ENCODE data around the gene CELF2.
"Not testable (repeated sequence)": the region's sequence is repeated elsewhere in the genome, so short reads cannot be mapped to it uniquely, and the experiment has no call there.

Gene CELF2

GRCh38 chr10:11097686-11098085, 80.0 kb downstream of the CELF2 start:
- DNase-seq (ENCODE audit: low read depth): no peak

GRCh38 chr10:11098666-11099065, 81.0 kb downstream of the CELF2 start:
- no peak for DNase-seq (ENCODE audit: low read depth)

- no peak for DNase-seq (ENCODE audit: low read depth)
These were observed 87.4 kb downstream of the CELF2 start for GRCh38 chr10:11104772-11105675.

DNA sequence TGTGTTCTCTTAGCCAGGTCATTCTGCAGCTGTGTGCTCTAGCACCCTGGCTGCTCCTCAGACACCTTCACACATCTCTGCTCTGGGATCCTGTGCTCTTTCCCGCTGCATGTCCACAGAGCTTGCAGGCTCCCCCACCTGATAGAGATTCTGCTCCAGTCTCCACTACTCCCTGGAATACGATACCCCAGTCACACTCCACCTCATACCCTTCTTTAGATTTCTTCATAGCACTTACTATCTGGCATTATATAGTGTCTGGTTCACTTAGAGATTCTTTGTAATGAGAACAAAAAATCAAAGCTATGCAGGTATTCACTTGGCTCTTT, 88.0 kb downstream of the CELF2 start:
- DNase-seq (ENCODE audit: low read depth): no peak

DNA sequence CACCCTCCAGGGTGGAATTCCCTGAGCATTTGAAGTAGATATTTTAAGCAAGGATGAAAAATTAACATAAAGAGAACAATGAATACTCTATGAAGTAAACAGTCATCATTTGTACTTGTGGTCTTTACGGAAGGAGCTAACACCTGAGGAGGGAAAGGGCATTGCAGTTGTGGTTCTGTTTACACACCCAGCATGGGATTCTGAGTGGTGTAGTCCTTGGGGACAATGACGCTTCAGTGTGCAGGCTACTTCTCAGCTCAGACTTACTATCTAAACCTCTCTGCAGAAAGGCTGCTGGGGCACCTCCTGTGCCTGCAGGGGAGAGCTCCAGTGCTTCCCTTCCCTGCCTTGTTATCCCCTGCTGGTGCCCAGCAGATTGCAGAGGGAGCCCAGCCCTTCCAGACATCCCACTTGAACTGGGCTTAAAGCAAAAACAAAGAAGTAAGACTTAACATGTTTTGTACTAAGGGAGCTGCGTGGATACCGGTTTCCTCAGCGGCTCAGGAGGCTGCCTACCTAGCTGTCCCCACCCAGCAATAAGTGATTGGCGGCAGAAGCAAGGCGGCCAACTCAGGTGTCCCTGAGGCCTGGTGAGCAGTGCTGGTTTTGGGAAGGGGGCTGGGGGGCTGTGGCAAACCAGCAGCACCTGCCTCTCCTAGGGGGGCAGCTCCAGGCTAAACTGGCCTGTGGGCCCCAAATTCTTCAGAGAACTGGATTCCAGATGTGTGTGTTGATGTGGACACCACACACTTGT, 89.1 kb downstream of the CELF2 start:
- DNase-seq (ENCODE audit: low read depth): no peak

GRCh38 chr10:11107948-11108347, 90.3 kb downstream of the CELF2 start:
- no peak for DNase-seq (ENCODE audit: low read depth)

GRCh38 chr10:11108356-11108755, 90.7 kb downstream of the CELF2 start:
- DNase-seq (ENCODE audit: low read depth): no peak

- no peak for DNase-seq (ENCODE audit: low read depth)
These were observed 91.9 kb downstream of the CELF2 start for GRCh38 chr10:11109590-11109989.

DNA sequence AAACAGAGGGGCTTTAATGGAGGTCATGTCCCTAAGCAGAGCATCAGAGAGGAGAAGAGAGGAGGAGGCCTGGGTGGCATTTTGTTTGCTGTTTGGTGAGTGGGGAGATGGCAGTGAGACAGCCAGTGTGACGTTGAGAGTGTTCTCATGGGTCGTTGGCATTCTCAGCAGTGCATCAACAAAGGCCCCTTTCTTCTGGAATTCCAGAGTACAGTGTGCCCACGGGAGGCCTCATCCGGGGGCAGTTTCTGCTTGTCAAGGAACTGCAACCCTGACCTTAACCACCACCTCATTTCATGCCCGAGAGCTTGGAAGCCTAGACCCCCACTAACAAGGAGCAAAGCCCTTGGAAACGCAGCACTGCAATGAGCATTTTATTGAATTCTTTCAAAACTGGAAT, 92.9 kb downstream of the CELF2 start:
- DNase-seq (ENCODE audit: low read depth): no peak

DNA sequence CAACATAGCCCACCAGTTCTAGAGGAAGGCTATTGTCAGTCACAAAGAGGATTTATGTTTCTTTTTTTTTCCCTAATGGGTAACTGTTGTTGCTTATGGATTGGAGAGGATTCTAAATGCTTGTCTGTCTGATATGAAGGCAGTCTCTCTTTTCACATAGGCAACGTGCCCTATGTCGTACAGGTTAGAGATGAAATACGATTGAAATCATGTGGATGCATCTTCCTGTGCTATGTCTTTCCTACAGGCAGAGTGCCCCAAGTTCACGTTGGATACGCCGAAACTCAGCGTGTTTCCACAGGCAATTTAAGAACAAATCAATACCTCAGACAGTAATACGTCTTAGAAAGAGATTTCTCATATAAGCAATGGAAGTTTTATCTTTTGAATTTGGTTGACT, 93.8 kb downstream of the CELF2 start:
- no peak for DNase-seq (ENCODE audit: low read depth)

GRCh38 chr10:11112718-11113117, 95.0 kb downstream of the CELF2 start:
- no peak for DNase-seq (ENCODE audit: low read depth)

DNA sequence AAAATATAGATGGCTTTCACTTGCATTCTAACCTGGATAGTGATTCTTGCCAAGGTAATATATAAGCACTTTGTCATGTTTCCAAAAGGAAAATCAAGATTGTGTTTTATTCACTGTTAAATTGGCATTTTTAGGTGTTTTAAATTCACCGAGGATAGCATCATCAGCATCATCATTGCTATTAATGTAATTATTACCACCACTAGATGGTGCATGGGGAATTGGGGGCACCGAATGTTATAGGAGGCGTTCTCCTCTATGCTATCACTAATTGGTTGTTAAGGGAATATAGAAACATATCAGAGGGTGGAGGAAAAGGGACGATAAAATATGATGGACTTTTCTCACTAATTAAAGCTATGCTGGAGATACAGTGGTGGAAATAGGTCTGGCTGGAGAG, 95.5 kb downstream of the CELF2 start:
- no peak for DNase-seq (ENCODE audit: low read depth)

GRCh38 chr10:11114269-11114668, 96.6 kb downstream of the CELF2 start:
- DNase-seq (ENCODE audit: low read depth): no peak

GRCh38 chr10:11115337-11115736, 97.7 kb downstream of the CELF2 start:
- no peak for DNase-seq (ENCODE audit: low read depth)

DNA sequence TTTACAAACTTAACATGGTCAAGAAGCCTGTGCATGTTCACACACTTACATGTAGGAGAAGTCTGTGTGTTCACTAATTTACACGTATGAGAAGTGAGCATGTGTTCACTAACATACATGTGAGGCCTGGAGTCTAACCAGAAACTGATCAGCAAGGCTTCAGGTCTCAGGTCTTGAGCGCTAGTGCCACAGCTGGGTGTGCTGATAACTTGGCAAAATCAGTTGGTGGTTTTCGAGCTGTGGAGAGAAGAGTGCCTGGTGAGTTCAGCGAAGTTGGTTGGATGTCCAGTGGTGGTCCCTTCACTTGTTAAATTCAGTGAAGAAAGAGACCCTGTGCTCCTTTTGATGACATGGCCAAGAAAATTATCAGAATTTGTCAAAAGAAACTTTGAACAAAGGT, 98.7 kb downstream of the CELF2 start:
- no peak for DNase-seq (ENCODE audit: low read depth)

DNA sequence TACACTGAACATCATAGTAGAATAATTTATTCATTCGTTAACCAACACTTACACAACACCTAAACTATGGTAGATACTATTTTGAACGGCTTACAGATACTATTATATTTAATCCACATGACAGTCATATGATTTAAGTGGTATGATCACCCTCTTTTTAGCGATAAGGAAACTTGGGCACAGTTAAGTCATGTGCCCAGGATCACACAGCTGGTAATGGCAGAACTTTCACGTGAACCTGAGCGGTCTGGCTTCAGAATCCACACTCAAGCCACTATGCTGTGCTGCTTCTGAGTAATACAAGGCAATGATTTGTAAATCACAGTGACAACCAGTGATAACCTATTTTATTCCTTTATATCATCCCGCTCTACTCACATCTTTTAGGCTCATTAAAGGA, 99.1 kb downstream of the CELF2 start:
- DNase-seq (ENCODE audit: low read depth): no peak

GRCh38 chr10:11118686-11119085, 101.0 kb downstream of the CELF2 start:
- no peak for DNase-seq (ENCODE audit: low read depth)

DNA sequence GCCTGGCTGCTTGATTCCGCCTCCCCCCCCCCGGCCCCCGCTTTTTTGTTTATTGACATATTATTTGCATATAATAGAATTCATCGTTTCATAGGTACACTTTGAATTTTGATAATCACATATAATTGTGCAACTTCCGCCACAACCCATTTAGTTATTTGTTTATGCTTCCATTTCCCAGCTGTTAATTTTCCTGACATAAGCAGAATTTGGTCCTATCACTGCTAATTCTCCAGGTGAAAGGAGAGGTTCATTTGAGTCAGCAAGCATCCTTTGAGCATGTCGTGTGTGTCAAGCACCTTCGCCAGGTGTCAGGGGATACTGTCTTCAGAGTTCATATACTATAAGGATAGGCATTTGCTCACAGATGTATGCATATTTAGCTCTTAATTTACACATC, 102.2 kb downstream of the CELF2 start:
- DNase-seq (ENCODE audit: low read depth): no peak

DNA sequence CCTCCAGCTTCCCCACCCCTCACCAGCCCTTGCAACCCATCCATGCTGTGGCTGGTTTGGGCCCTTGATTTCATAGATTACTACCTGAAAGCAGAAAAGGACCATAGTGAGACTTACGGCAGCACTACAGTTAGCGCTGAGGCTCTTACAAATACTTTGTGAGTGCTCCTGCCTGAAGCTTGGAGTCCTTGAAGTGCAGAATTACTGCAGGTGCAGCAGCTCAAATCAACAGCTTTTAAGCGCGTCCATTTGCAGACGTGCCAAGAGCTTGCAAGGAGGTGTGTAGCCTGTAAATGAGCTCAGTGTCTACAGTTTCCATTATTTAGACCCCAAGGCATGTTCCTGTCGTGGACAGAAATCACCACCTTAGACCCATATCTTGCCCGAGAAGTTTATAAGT, 103.0 kb downstream of the CELF2 start:
- DNase-seq (ENCODE audit: low read depth): no peak

GRCh38 chr10:11123892-11124291, 106.2 kb downstream of the CELF2 start:
- not testable (repeated sequence) for DNase-seq (ENCODE audit: low read depth)

GRCh38 chr10:11125004-11125403, 107.3 kb downstream of the CELF2 start:
- no peak for DNase-seq (ENCODE audit: low read depth)

DNA sequence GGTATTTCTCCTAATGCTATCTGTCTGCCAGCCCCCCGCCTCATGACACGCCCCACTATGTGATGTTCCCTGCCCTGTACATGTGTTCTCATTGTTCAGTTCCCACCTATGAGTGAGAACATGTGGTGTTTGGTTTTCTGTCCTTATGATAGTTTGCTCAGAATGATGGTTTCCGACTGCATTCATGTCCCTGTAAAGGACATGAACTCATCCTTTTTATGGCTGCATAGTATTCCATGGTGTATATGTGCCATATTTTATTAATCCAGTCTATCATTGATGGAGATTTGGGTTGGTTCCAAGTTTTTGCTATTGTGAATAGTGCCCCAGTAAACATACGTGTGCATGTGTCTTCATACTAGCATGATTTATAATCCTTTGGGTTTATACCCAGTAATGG, 109.3 kb downstream of the CELF2 start:
- not testable (repeated sequence) for DNase-seq (ENCODE audit: low read depth)

GRCh38 chr10:11131112-11131639, 113.5 kb downstream of the CELF2 start:
- no peak for DNase-seq (ENCODE audit: low read depth)

Data from stimulated activated CD8-positive, alpha-beta memory T cell treated with anti-CD3 and anti-CD28 coated beads, Interleukin-15, amount 100 ng/mL, for 24 hours (primary cell).